Keratinocyte (primary cell): ENCODE results near the gene ELP6. TPM values are rescaled to one million over a fixed set of nuclear protein-coding genes. Genes with fewer than 3 reads are reported as not detected.

Experiments used
- DNase-seq: peaks from one replicate; pipeline ENCODE4 v3.0.0-alpha.2; 2011; ENCODE audit warnings: low read depth, missing footprints, low spot score
- FAIRE-seq: peaks from 2 replicates; lab custom pipeline; 2011; peaks lifted over from hg19 to GRCh38; lab: Jason Lieb, UNC
- H2AFZ ChIP-seq: 2 replicates; pipeline ENCODE4 v1.6.0; 2012; ENCODE audit warnings: low read length, control low read depth, inconsistent platforms; ENCODE audit not compliant: control insufficient read depth
- H3K27ac ChIP-seq: 2 replicates; pipeline ENCODE4 v1.5.1; 2011; ENCODE audit warnings: low read length; ENCODE audit not compliant: control insufficient read depth, insufficient read depth
- H3K27me3 ChIP-seq: 3 replicates; pipeline ENCODE4 v1.6.0; 2011; ENCODE audit warnings: low read length; ENCODE audit not compliant: control insufficient read depth, insufficient read depth; ENCODE audit errors: extremely low read depth
- H3K36me3 ChIP-seq, 2 experiments: 2 replicates in 1 of 2; 3 replicates in 1 of 2; pipeline ENCODE4 v1.5.1; 2011; ENCODE audit warnings: low read length in 2 of 2, mild to moderate bottlenecking in 1 of 2; ENCODE audit not compliant: control insufficient read depth in 2 of 2, insufficient read depth in 2 of 2; ENCODE audit errors: extremely low read depth in 1 of 2
- H3K4me1 ChIP-seq: 3 replicates; pipeline ENCODE4 v1.5.1; 2011; ENCODE audit warnings: low read length; ENCODE audit not compliant: control insufficient read depth, insufficient read depth; ENCODE audit errors: extremely low read depth
- H3K4me2 ChIP-seq: 3 replicates; pipeline ENCODE4 v1.6.0; 2011; ENCODE audit warnings: low read depth, low read length; ENCODE audit not compliant: control insufficient read depth, insufficient read depth; ENCODE audit errors: extremely low read depth
- H3K4me3 ChIP-seq, 3 experiments: fragments of 200-600 bp in 1 of 3; sonication (generic) in 1 of 3; 2 replicates in 2 of 3; 3 replicates in 1 of 3; pipeline ENCODE4 v1.5.1; 2011 to 2016; ENCODE audit warnings: low read length in 3 of 3, mild to moderate bottlenecking in 3 of 3, control low read depth in 2 of 3, inconsistent platforms in 1 of 3, low read depth in 1 of 3, mixed read lengths in 1 of 3, mixed run types in 1 of 3, moderate library complexity in 1 of 3; ENCODE audit not compliant: control insufficient read depth in 2 of 3, insufficient read depth in 2 of 3; ENCODE audit errors: extremely low read depth in 1 of 3
- H3K79me2 ChIP-seq: 2 replicates; pipeline ENCODE4 v1.6.0; 2012; ENCODE audit warnings: low read length; ENCODE audit not compliant: control insufficient read depth, insufficient read depth
- H3K9ac ChIP-seq: 3 replicates; pipeline ENCODE4 v1.6.0; 2011; ENCODE audit warnings: low read length; ENCODE audit not compliant: control insufficient read depth, insufficient read depth; ENCODE audit errors: extremely low read depth
- H3K9me1 ChIP-seq: 3 replicates; pipeline ENCODE4 v1.6.0; 2011; ENCODE audit warnings: low read length; ENCODE audit not compliant: control insufficient read depth, insufficient read depth; ENCODE audit errors: extremely low read depth
- H3K9me3 ChIP-seq: 2 replicates; pipeline ENCODE4 v1.5.1; 2012; ENCODE audit warnings: low read depth, low read length; ENCODE audit not compliant: control insufficient read depth
- H4K20me1 ChIP-seq: 3 replicates; pipeline ENCODE4 v1.6.0; 2011; ENCODE audit warnings: low read length; ENCODE audit not compliant: control insufficient read depth, insufficient read depth; ENCODE audit errors: extremely low read depth
- CTCF ChIP-seq, 3 experiments: IDR thresholded peaks in 1 of 3; conservative IDR thresholded peaks in 1 of 3; optimal IDR thresholded peaks in 1 of 3; 2 replicates in 2 of 3; 3 replicates in 1 of 3; pipeline versions ENCODE3 to v1.5.1; 2011; ENCODE audit warnings: low read length in 3 of 3, mild to moderate bottlenecking in 3 of 3, moderate library complexity in 2 of 3, control low read depth in 1 of 3, inconsistent platforms in 1 of 3; ENCODE audit not compliant: insufficient read depth in 2 of 3; ENCODE audit errors: extremely low read depth in 1 of 3
- EZH2 ChIP-seq: IDR thresholded peaks from one replicate; pipeline ENCODE4 v1.6.1; 2012; ENCODE audit warnings: inconsistent platforms, mild to moderate bottlenecking, low read length, moderate library complexity
- dilution Hi-C: fragments of 300-500 bp; cut with MboI; formaldehyde crosslinking; loops from one replicate; pipeline ENCODE4 v1.7.0; 2020; ENCODE audit warnings: low sequenced_read_pairs; ENCODE audit not compliant: extremely low pct_ligation_motif_present
- polyA plus RNA-seq, 5 experiments: library from polyadenylated mRNA; depleted of rRNA in 3 of 5; stranded (reverse) in 3 of 5; stranded (forward) in 1 of 5; unstranded in 1 of 5; fragments of >200 nt; gene quantifications; 1 replicate in 1 of 5; 2 replicates in 3 of 5; 3 replicates in 1 of 5; pipeline versions ENCODE4 v1.2.1 to v1.2.3, GENCODE V29; 2011 to 2012; ENCODE audit warnings: missing spikeins in 2 of 5, low read depth in 1 of 5, low replicate concordance in 1 of 5

Gene ELP6
- polyA plus RNA-seq, 1 donor (not counting 4 experiments of a cell fraction or from before 2014, with no cell fraction given) = 65.8 TPM

- Histone ChIP-seq H3K4me3 (no peak overlapping the region), H3K4me1 (no peaks in the 10 kb centered on the region), H3K4me2 (no peak overlapping the region), H3K79me2 (peaks cover 2% of the 10 kb centered on the region), H3K9ac (no peak overlapping the region), H2AFZ (no peak overlapping the region), H3K36me3 (peaks cover 30 to 31% of the 10 kb centered on the region in 2 experiments), H4K20me1 (no peaks in the 10 kb centered on the region), H3K27me3 (no peaks in the 10 kb centered on the region), H3K9me3 (no peaks in the 10 kb centered on the region), H3K9me1 (no peaks in the 10 kb centered on the region), H3K27ac (no peak overlapping the region)
- dilution Hi-C loops = no loop called here
- DNase-seq = no peak
- TF ChIP-seq CTCF (optimal IDR thresholded peaks at IDR 0.05 in 1 of 3, IDR thresholded peaks at IDR 0.05 in 1 of 3, conservative IDR thresholded peaks at IDR 0.05 in 1 of 3; ENCODE audit: extremely low read depth in 1 of 3, insufficient read depth in 2 of 3, low read length in 3 of 3) (no peak), EZH2 (no peak)
- FAIRE-seq = no peak
These were observed 16.6 kb downstream of the ELP6 start for GRCh38 chr3:47496892-47497291.

GRCh38 chr3:47495886-47496285 is 17.6 kb downstream of the ELP6 start:
- Histone ChIP-seq H3K79me2 (peaks cover 2% of the 10 kb centered on the region), H3K36me3 (peaks cover 24 to 28% of the 10 kb centered on the region in 2 experiments), H3K27ac (no peak overlapping the region), H3K4me1 (no peaks in the 10 kb centered on the region), H3K9ac (no peak overlapping the region), H3K4me3 (no peak overlapping the region), H3K4me2 (no peak overlapping the region), H4K20me1 (no peaks in the 10 kb centered on the region), H2AFZ (no peak overlapping the region), H3K9me3 (no peaks in the 10 kb centered on the region), H3K9me1 (no peaks in the 10 kb centered on the region), H3K27me3 (no peaks in the 10 kb centered on the region)
- FAIRE-seq = no peak
- no peak for DNase-seq
- dilution Hi-C loops = no loop called here
- TF ChIP-seq CTCF (optimal IDR thresholded peaks at IDR 0.05 in 1 of 3, IDR thresholded peaks at IDR 0.05 in 1 of 3, conservative IDR thresholded peaks at IDR 0.05 in 1 of 3; ENCODE audit: extremely low read depth in 1 of 3, insufficient read depth in 2 of 3, low read length in 3 of 3) (no peak), EZH2 (no peak)
